ENCODE measurements around the gene IGF2. TPM values are rescaled to one million over a fixed set of nuclear protein-coding genes. Genes with fewer than 3 reads are reported as not detected.

IGF2 gene
- total RNA-seq, 6 donors from 2014 or later: 7.0 to 24.4 (median 8.4) TPM; not detected in 1

GRCh38 chr11:2098691-2099515, 40.3 kb downstream of the IGF2 start:
- Histone ChIP-seq H3K4me1 (peaks cover 43 to 62% (median 54%) of the 10 kb centered on the region in 4 donors), H3K9me3 (no peaks in the 10 kb centered on the region), H3K4me3 (no peak overlapping the region), H3K27ac (peak overlapping the region in 1 of 4 donors; percentile 35), H3K27me3 (no peaks in the 10 kb centered on the region), H3K36me3 (no peaks in the 10 kb centered on the region)
- ATAC-seq (ENCODE audit: low FRiP score in 2 of 2): no peak
- 79 to 89% methylated on average over 4 to 21 of the region's 22 CpGs for WGBS, 2 donors
- TF ChIP-seq POLR2AphosphoS5 (IDR thresholded peaks at IDR 0.05) (no peak), POLR2A (IDR thresholded peaks at IDR 0.05) (no peak), EP300 (IDR thresholded peaks at IDR 0.05) (no peak)
- DNase-seq: peak in 1 of 2 donors; percentile 76

GRCh38 chr11:2097998-2098690, 41.0 kb downstream of the IGF2 start:
- WGBS, 2 donors: 86 to 89% methylated on average over 14 of the region's 14 CpGs
- ATAC-seq (ENCODE audit: low FRiP score in 2 of 2) (no peak), DNase-seq (no peak)
- Histone ChIP-seq H3K36me3 (no peaks in the 10 kb centered on the region), H3K4me1 (peaks cover 43 to 60% (median 51%) of the 10 kb centered on the region in 4 donors), H3K9me3 (no peaks in the 10 kb centered on the region), H3K27ac (peak overlapping the region in 2 of 4 donors; percentile 71 to 86), H3K4me3 (no peak overlapping the region), H3K27me3 (no peaks in the 10 kb centered on the region)
- TF ChIP-seq CTCF (IDR thresholded peaks at IDR 0.05) (no peak), EP300 (IDR thresholded peaks at IDR 0.05) (no peak), POLR2A (IDR thresholded peaks at IDR 0.05) (no peak), POLR2AphosphoS5 (IDR thresholded peaks at IDR 0.05) (no peak)

- 17 to 37% methylated on average over 8 to 18 of the region's 28 CpGs for WGBS, 2 donors
- peak; percentile 42 to 89 for DNase-seq
- Histone ChIP-seq H3K36me3 (no peaks in the 10 kb centered on the region), H3K9me3 (no peaks in the 10 kb centered on the region), H3K4me3 (no peak overlapping the region), H3K27ac (peak overlapping the region in 3 of 4 donors; percentile 28 to 86 (median 71)), H3K4me1 (peaks cover 40 to 62% (median 49%) of the 10 kb centered on the region in 4 donors), H3K27me3 (no peaks in the 10 kb centered on the region)
- TF ChIP-seq CTCF (IDR thresholded peaks at IDR 0.05) (no peak), EP300 (IDR thresholded peaks at IDR 0.05) (no peak), POLR2AphosphoS5 (IDR thresholded peaks at IDR 0.05) (peak; percentile 38 to 76)
- ATAC-seq (ENCODE audit: low FRiP score in 2 of 2): peak; percentile 41 to 79
Measured at GRCh38 chr11:2097356-2097997, 41.7 kb downstream of the IGF2 start.

- peak in 1 of 2 donors; percentile 77 for DNase-seq
- H3K9me3 ChIP-seq: no peaks in the 10 kb centered on the region
- H3K4me1 ChIP-seq: peaks cover 40 to 63% (median 47%) of the 10 kb centered on the region in 4 donors
- no peaks in the 10 kb centered on the region for H3K36me3 ChIP-seq
- H3K4me3 ChIP-seq: no peak overlapping the region
- TF ChIP-seq POLR2A (IDR thresholded peaks at IDR 0.05): no peak
- no peak for TF ChIP-seq EP300 (IDR thresholded peaks at IDR 0.05)
- no peak for TF ChIP-seq CTCF (IDR thresholded peaks at IDR 0.05)
- no peak for TF ChIP-seq POLR2AphosphoS5 (IDR thresholded peaks at IDR 0.05)
- WGBS, 2 donors: 50 to 56% methylated on average over 11 to 13 of the region's 17 CpGs
- H3K27ac ChIP-seq: peak overlapping the region in 3 of 4 donors; percentile 28 to 86 (median 71)
- ATAC-seq (ENCODE audit: low FRiP score in 2 of 2): peak in 1 of 2 donors; percentile 30
- H3K27me3 ChIP-seq: no peaks in the 10 kb centered on the region
Measured at GRCh38 chr11:2096919-2097301, 42.3 kb downstream of the IGF2 start.
